CD4-positive, alpha-beta T cell treated with Interleukin-4 for 1 hour (primary cell): ENCODE results near the gene MAP3K20.
"Not testable (repeated sequence)": the region's sequence is repeated elsewhere in the genome, so short reads cannot be mapped to it uniquely, and the experiment has no call there.

Experiments
- DNase-seq, 2 donors: peaks; one replicate each; pipeline ENCODE4 v3.0.0-alpha.2; 2020 to 2022

The MAP3K20 gene

GRCh38 chr2:173087793-173088496 is 12.3 kb downstream of the MAP3K20 start:
- no peak for DNase-seq

- DNase-seq = no peak
Observed at GRCh38 chr2:173090276-173090877, 14.7 kb downstream of the MAP3K20 start.

GRCh38 chr2:173090973-173091660 is 15.5 kb downstream of the MAP3K20 start:
- no peak for DNase-seq

- DNase-seq = no peak
Observed at GRCh38 chr2:173091910-173092309, 16.3 kb downstream of the MAP3K20 start.

- no peak for DNase-seq
Observed at GRCh38 chr2:173092844-173093402, 17.3 kb downstream of the MAP3K20 start.

- DNase-seq = not testable (repeated sequence)
Observed at GRCh38 chr2:173093617-173094016, 18.0 kb downstream of the MAP3K20 start.

GRCh38 chr2:173094731-173095130 is 19.1 kb downstream of the MAP3K20 start:
- no peak for DNase-seq

GRCh38 chr2:173095356-173095755 is 19.7 kb downstream of the MAP3K20 start:
- no peak for DNase-seq

- DNase-seq = no peak
Observed at GRCh38 chr2:173099271-173099670, 23.6 kb downstream of the MAP3K20 start.

GRCh38 chr2:173099804-173100203 is 24.2 kb downstream of the MAP3K20 start:
- no peak for DNase-seq

- DNase-seq = no peak
Observed at GRCh38 chr2:173101687-173102086, 26.0 kb downstream of the MAP3K20 start.

- no peak for DNase-seq
Observed at GRCh38 chr2:173104156-173104555, 28.5 kb downstream of the MAP3K20 start.

- no peak for DNase-seq
Observed at GRCh38 chr2:173106959-173107628, 31.4 kb downstream of the MAP3K20 start.

GRCh38 chr2:173107629-173108022 is 32.0 kb downstream of the MAP3K20 start:
- no peak for DNase-seq

GRCh38 chr2:173109253-173110188 is 33.9 kb downstream of the MAP3K20 start:
- no peak for DNase-seq

GRCh38 chr2:173117678-173118077 is 42.0 kb downstream of the MAP3K20 start:
- DNase-seq = no peak

- DNase-seq = no peak
Observed at GRCh38 chr2:173118395-173118794, 42.7 kb downstream of the MAP3K20 start.

- DNase-seq = no peak
Observed at GRCh38 chr2:173119069-173119807, 43.6 kb downstream of the MAP3K20 start.

- no peak for DNase-seq
Observed at GRCh38 chr2:173119944-173120343, 44.3 kb downstream of the MAP3K20 start.

- no peak for DNase-seq
Observed at GRCh38 chr2:173122936-173123335, 47.3 kb downstream of the MAP3K20 start.

- no peak for DNase-seq
Observed at GRCh38 chr2:173124441-173124840, 48.8 kb downstream of the MAP3K20 start.
